Liver (tissue), 9 donors: ENCODE results near the gene ARHGAP10. TPM values are rescaled to one million over a fixed set of nuclear protein-coding genes. Genes with fewer than 3 reads are reported as not detected.

ENCODE experiments used
- DNase-seq: peaks from one replicate; pipeline ENCODE4 v3.0.0-alpha.2; 2017; ENCODE audit warnings: low spot score
- H3K27ac ChIP-seq, 2 donors: one replicate each; pipeline ENCODE4 v1.7.0; 2013; ENCODE audit warnings: inconsistent platforms in 2 of 2, low read length in 2 of 2, control low read depth in 1 of 2, low read depth in 1 of 2, mild to moderate bottlenecking in 1 of 2
- H3K27me3 ChIP-seq, 4 donors: one replicate each; pipeline versions ENCODE4 v1.6.1 to v1.7.0; 2013; ENCODE audit warnings: low read length in 3 of 4, inconsistent platforms in 1 of 4, mild to moderate bottlenecking in 1 of 4, moderate library complexity in 1 of 4; ENCODE audit not compliant: control insufficient read depth in 4 of 4, insufficient read depth in 4 of 4
- H3K36me3 ChIP-seq, 4 donors: one replicate each; pipeline versions ENCODE4 v1.6.1 to v1.7.0; 2013; ENCODE audit warnings: low read length in 3 of 4, mild to moderate bottlenecking in 3 of 4, low read depth in 1 of 4, moderate library complexity in 1 of 4; ENCODE audit not compliant: control insufficient read depth in 4 of 4, insufficient read depth in 3 of 4
- H3K4me1 ChIP-seq, 4 donors: one replicate each; pipeline versions ENCODE4 v1.6.1 to v1.7.0; 2013; ENCODE audit warnings: low read length in 3 of 4, mild to moderate bottlenecking in 3 of 4, moderate library complexity in 1 of 4; ENCODE audit not compliant: control insufficient read depth in 4 of 4, insufficient read depth in 4 of 4
- H3K4me3 ChIP-seq, 3 donors: one replicate each; pipeline versions ENCODE4 v1.6.1 to v1.7.0; 2013; ENCODE audit warnings: low read length in 3 of 3, control low read depth in 1 of 3, low read depth in 1 of 3, mild to moderate bottlenecking in 1 of 3
- H3K9ac ChIP-seq, 2 donors: one replicate each; pipeline ENCODE4 v1.7.0; 2013; ENCODE audit warnings: low read length in 2 of 2, mild to moderate bottlenecking in 2 of 2, moderate library complexity in 2 of 2, control low read depth in 1 of 2, low read depth in 1 of 2
- H3K9me3 ChIP-seq, 4 donors: one replicate each; pipeline versions ENCODE4 v1.6.1 to v1.7.0; 2013; ENCODE audit warnings: low read length in 3 of 4; ENCODE audit not compliant: control insufficient read depth in 4 of 4
- ATF3 ChIP-seq: IDR thresholded peaks from 2 replicates; pipeline ENCODE4 v1.6.1; 2016; ENCODE audit warnings: antibody characterized with exemption
- CTCF ChIP-seq: fragments of 150-350 bp; IDR thresholded peaks from 2 replicates; pipeline ENCODE4 v1.5.1; 2017; ENCODE audit warnings: improper control_type of control experiment, low read depth, low read length; ENCODE audit not compliant: missing input control
- EGR1 ChIP-seq, 2 donors: IDR thresholded peaks; 2 replicates each; pipeline ENCODE4 v1.6.1; 2016 to 2018; ENCODE audit warnings: antibody characterized with exemption in 2 of 2, low read depth in 2 of 2
- FOXA1 ChIP-seq: IDR thresholded peaks from 2 replicates; pipeline ENCODE4 v1.6.1; 2016; ENCODE audit warnings: antibody characterized with exemption
- FOXA2 ChIP-seq: IDR thresholded peaks from 2 replicates; pipeline ENCODE4 v1.6.1; 2016; ENCODE audit warnings: antibody characterized with exemption
- GABPA ChIP-seq, 2 donors: IDR thresholded peaks in 1 of 2; conservative IDR thresholded peaks in 1 of 2; 2 replicates each; pipeline ENCODE4 v1.6.1; 2016; ENCODE audit warnings: antibody characterized with exemption in 2 of 2, mild to moderate bottlenecking in 1 of 2, moderate library complexity in 1 of 2
- HNF4A ChIP-seq, 2 donors: conservative IDR thresholded peaks; 2 replicates each; pipeline ENCODE4 v1.6.1; 2016; ENCODE audit warnings: antibody characterized with exemption in 2 of 2, mild to moderate bottlenecking in 2 of 2
- HNF4G ChIP-seq: IDR thresholded peaks from 2 replicates; pipeline ENCODE4 v1.6.1; 2016; ENCODE audit warnings: antibody characterized with exemption
- JUND ChIP-seq, 2 donors: IDR thresholded peaks; 2 replicates each; pipeline ENCODE4 v1.6.1; 2016; ENCODE audit warnings: antibody characterized with exemption in 2 of 2
- MAX ChIP-seq: IDR thresholded peaks from 2 replicates; pipeline ENCODE4 v1.6.1; 2016; ENCODE audit warnings: antibody characterized with exemption
- NR2F2 ChIP-seq: IDR thresholded peaks from 2 replicates; pipeline ENCODE4 v1.6.1; 2016; ENCODE audit warnings: antibody characterized with exemption
- RXRA ChIP-seq, 2 donors: IDR thresholded peaks; 2 replicates each; pipeline ENCODE4 v1.6.1; 2017 to 2018; ENCODE audit warnings: antibody characterized with exemption in 2 of 2, mild to moderate bottlenecking in 1 of 2
- TAF1 ChIP-seq: conservative IDR thresholded peaks from 2 replicates; pipeline ENCODE4 v1.6.1; 2016; ENCODE audit warnings: antibody characterized with exemption, mild to moderate bottlenecking
- YY1 ChIP-seq: IDR thresholded peaks from 2 replicates; pipeline ENCODE4 v1.6.1; 2016; ENCODE audit warnings: antibody characterized with exemption, mild to moderate bottlenecking
- ZBTB33 ChIP-seq: IDR thresholded peaks from 2 replicates; pipeline ENCODE4 v1.6.1; 2016; ENCODE audit warnings: antibody characterized with exemption
- WGBS: extraction: QIAGEN DNeasy Blood & Tissue Kit; methylation state at CpG from one replicate; pipeline ENCODE4 v1.1.7; 2013; 5-methylcytosine and 5-hydroxymethylcytosine counted together
- polyA plus RNA-seq, 2 donors: library from polyadenylated mRNA; stranded (reverse) in 1 of 2; unstranded in 1 of 2; fragments of 200-250 nt in 1 of 2; fragments of >200 nt in 1 of 2; fragmentation: Nextera tagmentation in 1 of 2; extraction: Ambion mirVana in 1 of 2; gene quantifications; one replicate each; pipeline versions ENCODE4 v1.2.1 to v1.2.3, GENCODE V29; 2013 to 2015
- total RNA-seq, 2 donors: library from RNA; depleted of rRNA; stranded (reverse); fragments of >200 nt; gene quantifications; one replicate each; pipeline ENCODE4 v1.2.3, GENCODE V29; 2014
- donor health status: healthy.
- donor health status: healthy.
- donor health status: healthy.
- donor health status: healthy.
- donor health status: healthy.

The ARHGAP10 gene
- total and polyA plus RNA-seq, 4 donors: 1.5 to 13.0 (median 4.3) TPM

- TF ChIP-seq CTCF (no peak), NR2F2 (no peak), YY1 (no peak), FOXA2 (no peak), HNF4A (conservative IDR thresholded peaks at IDR 0.05) (no peak)
Observed at GRCh38 chr4:148091896-148092295, 360.0 kb downstream of the ARHGAP10 start (continued).

GRCh38 chr4:148092316-148093014 is 360.6 kb downstream of the ARHGAP10 start:
- DNase-seq: no peak
- TF ChIP-seq FOXA1: no peak
- no peak for TF ChIP-seq MAX
- no peak for TF ChIP-seq TAF1
- no peak for TF ChIP-seq FOXA2
- TF ChIP-seq RXRA (IDR thresholded peaks at IDR 0.05): no peak
- no peak for TF ChIP-seq EGR1 (IDR thresholded peaks at IDR 0.05; ENCODE audit: low read depth in 2 of 2)
- no peak for TF ChIP-seq CTCF
- TF ChIP-seq HNF4G: no peak
- TF ChIP-seq GABPA (IDR thresholded peaks at IDR 0.05 in 1 of 2, conservative IDR thresholded peaks at IDR 0.05 in 1 of 2): no peak
- TF ChIP-seq ATF3: no peak
- no peak for TF ChIP-seq NR2F2
- TF ChIP-seq ZBTB33: no peak
- no peak for TF ChIP-seq JUND (IDR thresholded peaks at IDR 0.05)
- no peaks in the 10 kb centered on the region for H3K4me1 ChIP-seq
- no peak overlapping the region for H3K9ac ChIP-seq
- H3K27me3 ChIP-seq: no peaks in the 10 kb centered on the region
- no peaks in the 10 kb centered on the region for H3K9me3 ChIP-seq
- no peak overlapping the region for H3K4me3 ChIP-seq
- H3K27ac ChIP-seq: no peak overlapping the region
- peaks cover 0 to 2% (median under 1%) of the 10 kb centered on the region in 4 donors for H3K36me3 ChIP-seq
- WGBS: 98% methylated on average over 11 of the region's 11 CpGs
